ENCODE data around the gene WFIKKN2.

The WFIKKN2 gene

GRCh38 chr17:50877838-50878237 is 42.5 kb downstream of the WFIKKN2 start:
- no peak for DNase-seq

DNA sequence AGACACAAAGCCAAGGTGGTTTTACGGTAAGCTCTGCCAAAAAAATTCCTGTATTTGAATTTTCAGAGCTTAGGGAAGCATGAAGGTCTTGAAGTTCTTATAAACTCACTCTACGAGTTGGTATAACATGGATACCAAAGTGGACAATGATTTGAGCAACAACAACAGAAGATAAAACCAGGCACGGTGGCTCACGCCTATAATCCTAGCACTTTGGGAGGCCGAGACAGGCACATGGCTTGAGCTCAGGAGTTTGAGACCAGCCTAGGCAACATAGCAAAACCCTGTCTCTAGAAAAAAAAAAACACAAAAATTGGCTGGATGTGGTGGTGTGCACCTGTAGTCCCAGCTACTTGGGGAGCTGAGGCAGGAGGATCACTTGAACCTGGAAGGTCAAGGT is 43.7 kb downstream of the WFIKKN2 start:
- no peak for DNase-seq

DNA sequence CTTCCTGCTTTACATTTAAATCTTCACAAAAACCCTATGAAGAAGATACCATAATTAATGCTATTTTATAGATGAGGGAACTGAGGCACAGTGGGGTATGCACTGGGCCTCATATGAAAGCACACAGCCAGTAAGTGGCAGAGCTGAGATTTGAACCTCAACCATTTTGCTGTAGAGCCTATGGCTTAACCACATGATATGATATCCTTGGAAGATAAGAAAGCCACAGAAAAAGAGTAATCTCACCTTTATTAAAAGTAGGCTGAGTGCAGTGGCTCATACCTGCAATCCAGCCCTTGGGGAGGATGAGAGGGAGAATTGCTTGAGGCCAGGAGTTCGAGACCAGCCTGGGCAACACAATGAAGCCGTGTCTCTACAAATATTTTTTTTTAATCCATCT is 45.8 kb downstream of the WFIKKN2 start:
- no peak for DNase-seq

GRCh38 chr17:50882851-50883250 is 47.5 kb downstream of the WFIKKN2 start:
- DNase-seq: no peak

- DNase-seq: no peak
Observed at GRCh38 chr17:50883850-50884438, 48.6 kb downstream of the WFIKKN2 start.

DNA sequence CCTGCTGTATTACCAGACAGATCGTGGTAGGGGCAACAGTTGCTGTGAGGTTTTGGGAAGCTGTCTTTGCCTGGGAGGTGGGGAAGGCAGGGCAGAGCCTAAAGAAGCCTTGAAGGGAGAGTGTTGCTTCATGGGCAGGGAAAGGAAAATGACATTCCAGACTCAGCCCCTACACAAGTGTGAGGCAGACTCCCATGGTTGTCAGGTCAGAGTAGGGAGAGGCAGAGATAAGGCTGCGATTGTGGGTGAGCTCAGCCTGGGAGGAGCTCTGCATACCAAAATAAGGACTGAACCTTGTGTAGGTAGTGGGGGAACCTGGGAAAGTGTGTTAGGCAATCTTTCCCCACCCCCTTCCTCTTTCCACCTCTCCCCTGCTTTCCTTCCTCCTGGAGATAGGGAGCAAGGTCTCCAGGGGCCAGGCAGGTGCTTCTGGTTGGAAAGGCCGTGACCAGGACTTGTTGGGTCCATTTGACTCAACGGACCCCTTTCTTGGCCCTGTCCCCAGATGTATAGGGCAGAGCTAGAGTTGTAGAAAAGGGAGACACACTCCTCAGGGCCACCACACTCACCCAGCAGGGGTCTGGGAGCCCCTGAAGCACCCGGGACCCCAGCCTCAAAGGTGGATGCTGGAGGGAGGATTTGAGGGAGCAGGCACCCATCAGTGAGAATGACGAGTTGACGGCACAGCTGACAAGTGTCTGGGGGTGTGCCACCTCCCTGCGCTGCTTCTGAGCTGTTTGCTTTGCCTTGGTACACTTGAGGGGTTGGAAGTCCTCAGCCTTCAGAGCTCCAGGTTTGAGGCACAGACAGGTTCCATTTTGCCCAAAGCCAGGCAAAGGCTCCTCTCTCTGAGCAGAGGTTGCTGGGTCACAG is 49.3 kb downstream of the WFIKKN2 start:
- no peak for DNase-seq

DNA sequence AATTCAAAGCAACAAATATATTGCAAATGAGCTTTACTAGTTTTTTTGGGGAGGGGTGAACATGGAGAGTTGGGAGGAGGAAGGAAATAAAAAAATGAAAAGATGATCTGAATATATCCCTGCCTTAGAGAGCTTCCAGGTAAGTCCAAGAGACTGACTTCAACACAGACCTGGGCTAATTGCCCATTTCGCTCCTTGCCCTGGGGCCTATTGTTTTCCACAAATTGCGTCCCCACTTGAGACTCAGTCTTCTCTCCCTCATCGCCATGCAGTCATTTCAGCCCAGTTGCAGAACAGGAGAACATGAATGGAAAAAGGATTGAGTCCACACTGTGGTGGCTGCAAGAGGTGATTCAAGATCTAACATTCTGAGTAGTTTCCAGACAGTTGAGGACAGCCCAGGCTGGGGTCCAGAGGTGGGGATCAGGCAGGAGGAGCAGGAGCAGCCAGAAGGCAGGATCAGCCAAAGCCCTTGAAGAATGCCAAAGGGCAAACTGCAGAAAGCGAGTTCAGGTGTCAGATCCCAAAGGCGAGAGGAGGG is 52.4 kb downstream of the WFIKKN2 start:
- DNase-seq: no peak

DNA sequence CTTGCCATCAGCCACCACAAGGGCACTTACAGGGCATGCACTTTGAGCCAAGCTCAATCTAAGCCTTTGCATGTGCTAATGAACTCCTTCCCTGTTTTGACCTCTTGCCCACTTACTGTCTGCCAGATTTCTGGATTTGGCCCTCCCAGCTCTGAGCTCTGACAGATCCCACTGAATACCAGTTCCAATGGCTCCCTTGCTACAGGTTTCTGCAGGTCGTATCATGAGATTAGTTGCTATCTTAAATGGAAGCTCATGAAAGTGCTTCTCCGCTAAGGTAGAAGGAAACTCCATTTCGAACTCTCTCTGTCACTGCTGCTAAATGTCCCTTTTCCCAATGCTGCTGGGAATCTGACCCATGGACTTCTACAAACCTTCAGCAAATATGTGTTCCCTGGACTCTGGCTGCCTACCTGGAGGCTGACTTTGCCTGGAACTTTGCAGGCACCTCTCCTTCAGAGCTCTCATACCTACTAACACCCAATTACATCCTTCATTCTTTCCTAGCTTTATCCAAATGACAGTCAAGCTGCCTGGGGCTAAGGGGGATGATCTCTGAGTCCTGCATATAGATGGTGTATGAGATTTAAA is 54.2 kb downstream of the WFIKKN2 start:
- no peak for DNase-seq

DNA sequence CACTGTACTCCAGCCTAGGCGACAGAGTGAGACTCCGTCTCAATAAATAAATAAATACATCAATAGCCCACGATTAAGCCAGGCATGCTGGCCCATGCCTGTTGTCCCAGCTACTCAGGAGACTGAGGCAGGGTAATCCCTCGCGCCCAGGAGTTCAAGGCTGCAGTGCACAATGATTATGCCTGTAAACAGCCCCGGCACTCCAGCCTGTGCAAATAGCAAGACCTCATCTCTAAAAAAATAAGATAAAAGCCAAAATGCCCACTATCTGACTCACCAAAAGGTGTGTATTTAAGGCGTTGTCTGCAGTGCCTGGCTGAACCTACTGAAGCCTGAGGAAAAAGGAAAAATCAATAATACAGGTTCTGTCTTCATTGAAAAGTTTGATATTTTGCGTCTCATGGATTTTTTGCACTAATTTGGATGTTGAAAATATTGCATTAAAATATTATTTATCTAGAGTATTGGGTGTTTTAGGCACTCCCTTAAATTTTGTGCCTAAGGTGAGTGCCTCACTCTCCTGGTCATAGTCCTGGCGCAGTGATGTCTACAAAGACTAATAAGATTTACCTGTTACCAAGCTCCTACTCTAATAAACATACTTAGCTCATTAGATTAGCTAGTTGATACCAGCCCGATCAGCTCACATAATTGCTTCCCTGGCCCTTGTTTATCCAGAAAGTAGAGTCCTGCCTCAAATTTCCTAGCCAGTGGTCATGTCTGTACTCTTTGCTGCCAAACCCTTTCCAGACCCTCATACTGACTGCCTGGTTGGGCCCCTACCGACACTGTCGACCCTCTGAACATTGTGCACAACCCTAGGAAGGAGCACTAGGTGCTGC is 55.5 kb downstream of the WFIKKN2 start:
- no peak for DNase-seq

DNA sequence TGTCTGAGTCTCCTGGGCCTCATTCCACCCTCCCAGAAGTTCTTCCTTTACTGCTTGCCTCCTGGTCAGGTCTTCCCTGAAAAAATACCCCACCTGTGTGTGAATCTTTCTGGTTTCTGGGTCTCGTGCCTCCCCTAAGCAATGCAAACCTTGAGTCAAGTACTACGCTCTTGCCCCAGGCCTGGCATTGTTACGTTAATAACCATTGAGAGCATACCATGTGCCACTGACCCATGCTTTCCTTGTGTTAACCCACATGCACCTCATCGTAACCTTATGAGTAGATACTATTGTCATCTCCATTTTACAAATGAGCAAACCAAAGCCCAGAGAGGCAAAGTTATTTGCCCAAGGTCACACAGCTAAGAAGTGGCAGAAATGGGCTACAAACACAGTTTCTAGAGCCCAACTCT is 56.2 kb downstream of the WFIKKN2 start:
- DNase-seq: no peak

All from activated naive CD4-positive, alpha-beta T cell treated with Interleukin-2 at 50 U/mL for 16 hours (primary cell).